ENCODE results near the gene AMY2B. TPM values are rescaled to one million over a fixed set of nuclear protein-coding genes. Genes with fewer than 3 reads are reported as not detected.
"Not testable (repeated sequence)": the region's sequence is repeated elsewhere in the genome, so short reads cannot be mapped to it uniquely, and the experiment has no call there.

Gene AMY2B
- total RNA-seq, 1 donor from 2014 or later = 20.8 TPM

GRCh38 chr1:103627436-103627835, 56.0 kb downstream of the AMY2B start:
- DNase-seq = not testable (repeated sequence)

Other genes starting within 250 kb of the AMY2B start
- 14.3 TPM for gene RNPC3, start 45.9 kb upstream of the AMY2B start, total RNA-seq
- not detected for gene AMY2A, start 45.8 kb downstream of the AMY2B start, total RNA-seq
- not detected for gene AMY1A, start 84.2 kb downstream of the AMY2B start, total RNA-seq
- gene AMY1B, start 124.6 kb downstream of the AMY2B start, total RNA-seq = not detected
- not detected for gene AMY1C, start 178.3 kb downstream of the AMY2B start, total RNA-seq

Measured in skin of body (tissue), 2 donors.